HG03565 (cell line): ENCODE data around the gene EMP3.
"Not testable (repeated sequence)": the region's sequence is repeated elsewhere in the genome, so short reads cannot be mapped to it uniquely, and the experiment has no call there.

Experiments used
- ATAC-seq: cut with Tn5 transposase; IDR thresholded peaks from one replicate; pipeline ENCODE4 v1.9.1; 2021; ENCODE audit warnings: mild to moderate bottlenecking, moderate library complexity; ENCODE audit not compliant: unreplicated experiment

Gene EMP3

DNA sequence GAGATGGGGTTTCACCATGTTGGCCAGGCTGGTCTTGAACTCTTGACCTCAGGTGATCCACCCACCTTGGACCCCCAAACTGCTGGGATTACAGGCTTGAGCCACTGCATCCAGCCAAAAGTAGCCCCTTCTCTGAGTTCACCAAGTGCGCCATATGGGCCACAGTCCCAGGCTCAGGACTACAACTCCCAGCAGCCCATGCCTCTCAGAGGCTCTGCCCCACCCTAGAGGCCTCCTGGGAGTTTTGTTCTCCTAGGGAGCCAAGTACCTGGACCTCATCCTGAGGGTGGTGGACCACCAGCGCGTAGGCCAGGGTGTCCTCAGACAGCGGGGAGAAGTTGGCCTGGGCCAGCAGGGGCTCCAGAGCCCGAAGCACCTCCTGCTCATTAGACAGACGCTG is 19.5 kb downstream of the EMP3 start:
- no peak for ATAC-seq

DNA sequence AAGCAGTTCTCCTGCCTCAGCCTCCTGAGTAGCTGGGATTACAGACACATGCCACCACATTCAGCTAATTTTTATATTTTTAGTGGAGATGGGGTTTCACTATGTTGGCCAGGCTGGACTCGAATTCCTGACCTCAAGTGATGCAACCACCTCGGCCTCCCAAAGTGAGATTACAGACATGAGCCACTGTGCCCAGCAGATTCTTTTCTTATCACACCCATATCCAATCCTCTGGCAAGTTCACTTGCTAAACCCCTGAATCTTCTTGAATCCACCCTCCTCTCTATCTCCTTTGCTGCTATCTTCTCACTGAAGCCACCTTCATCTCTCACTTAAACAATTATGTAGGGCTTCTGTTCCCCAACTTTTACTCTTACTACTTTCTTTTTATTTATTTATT is 20.8 kb downstream of the EMP3 start:
- ATAC-seq, result no peak

- no peak for ATAC-seq
These were observed 22.7 kb downstream of the EMP3 start for GRCh38 chr19:48348045-48348444.

DNA sequence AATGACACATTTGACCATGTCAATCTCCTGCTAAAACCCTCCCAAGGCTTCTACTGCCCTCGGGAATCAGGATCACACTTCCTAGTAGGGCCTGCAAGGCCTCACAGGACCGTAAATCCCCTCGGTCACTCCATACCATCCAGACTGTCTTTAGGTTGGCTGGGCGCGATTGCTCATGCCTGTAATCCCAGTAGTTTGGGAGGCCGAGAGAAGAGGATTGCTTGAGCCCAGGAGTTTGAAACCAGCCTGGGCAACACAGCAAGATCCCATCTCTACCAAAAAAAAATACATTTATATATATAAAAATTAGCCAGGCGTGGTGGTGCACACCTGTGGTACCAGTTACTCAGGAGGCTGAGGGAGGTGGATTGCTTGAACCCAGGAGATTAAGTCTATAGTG is 23.4 kb downstream of the EMP3 start:
- ATAC-seq, result no peak

GRCh38 chr19:48350856-48351255 is 25.5 kb downstream of the EMP3 start:
- ATAC-seq, result no peak

- no peak for ATAC-seq
These were observed 26.0 kb downstream of the EMP3 start for GRCh38 chr19:48351341-48351752.

DNA sequence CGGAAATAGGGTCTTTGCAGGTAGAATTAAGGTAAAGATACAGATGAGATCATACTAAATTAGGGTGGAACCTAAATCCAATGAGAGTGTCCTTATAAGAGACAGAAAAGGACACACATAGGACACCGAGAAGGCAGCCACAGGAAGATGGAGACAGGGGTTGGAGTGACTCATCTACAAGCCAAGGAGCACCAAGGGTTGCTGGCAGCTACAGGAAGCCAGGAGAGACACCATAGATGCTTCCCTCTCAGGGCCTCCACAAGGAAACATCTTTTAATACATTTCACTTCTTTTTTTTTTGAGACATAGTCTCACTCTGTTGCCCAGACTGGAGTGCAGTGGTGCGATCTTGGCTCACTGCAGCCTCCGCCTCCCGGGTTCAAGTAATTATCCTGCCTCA is 28.3 kb downstream of the EMP3 start:
- no peak for ATAC-seq

DNA sequence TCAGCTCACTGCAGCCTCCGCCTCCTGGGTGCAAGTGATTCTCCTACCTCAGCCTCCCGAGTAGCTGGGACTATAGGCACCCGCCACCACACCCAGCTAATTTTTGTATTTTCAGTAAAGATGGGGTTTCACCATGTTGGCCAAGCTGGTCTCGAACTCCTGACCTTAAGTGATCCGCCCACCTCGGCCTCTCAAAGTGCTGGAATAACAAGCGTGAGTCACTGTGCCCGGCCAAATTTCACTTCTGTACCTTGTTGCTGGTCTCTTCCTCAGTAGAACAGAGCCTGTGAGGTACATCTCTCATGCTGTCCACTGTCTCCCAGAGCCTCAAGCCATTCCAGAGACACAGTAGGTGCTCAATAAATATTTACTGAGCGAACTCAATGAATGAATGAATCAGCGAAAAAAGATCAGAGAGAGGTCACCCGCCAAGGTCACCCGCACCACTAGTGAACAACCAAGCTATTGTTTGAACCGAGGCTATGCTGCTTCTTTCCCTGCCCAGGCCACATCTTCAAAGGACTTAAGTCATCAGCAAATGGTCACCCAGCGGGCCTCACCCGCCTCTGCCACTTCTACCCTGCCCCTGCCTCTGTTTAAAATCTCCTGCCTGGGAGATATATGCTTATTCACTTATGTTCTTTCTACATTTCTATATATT is 29.1 kb downstream of the EMP3 start:
- ATAC-seq, result no peak

- ATAC-seq, result no peak
These were observed 30.1 kb downstream of the EMP3 start for GRCh38 chr19:48355365-48355954.

- no peak for ATAC-seq
These were observed 33.8 kb downstream of the EMP3 start for GRCh38 chr19:48359123-48359522.

DNA sequence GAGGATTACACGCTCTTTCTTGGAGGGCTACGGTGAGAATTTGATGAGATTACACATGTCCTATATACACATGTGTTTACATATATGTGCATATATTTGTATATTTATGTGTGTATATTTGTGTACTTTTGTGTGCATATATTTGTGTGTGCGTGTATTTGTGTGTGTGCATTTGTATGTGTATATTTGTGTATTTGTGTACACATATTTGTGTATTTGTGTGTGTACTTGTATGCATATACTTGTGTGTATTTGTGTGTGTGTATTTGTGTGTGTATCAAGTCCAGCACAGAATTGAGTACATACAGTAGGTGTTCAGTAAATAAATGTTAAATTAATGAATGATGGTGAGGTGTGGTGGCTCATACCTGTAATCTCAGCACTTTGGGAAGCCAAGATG is 36.6 kb downstream of the EMP3 start:
- no peak for ATAC-seq

DNA sequence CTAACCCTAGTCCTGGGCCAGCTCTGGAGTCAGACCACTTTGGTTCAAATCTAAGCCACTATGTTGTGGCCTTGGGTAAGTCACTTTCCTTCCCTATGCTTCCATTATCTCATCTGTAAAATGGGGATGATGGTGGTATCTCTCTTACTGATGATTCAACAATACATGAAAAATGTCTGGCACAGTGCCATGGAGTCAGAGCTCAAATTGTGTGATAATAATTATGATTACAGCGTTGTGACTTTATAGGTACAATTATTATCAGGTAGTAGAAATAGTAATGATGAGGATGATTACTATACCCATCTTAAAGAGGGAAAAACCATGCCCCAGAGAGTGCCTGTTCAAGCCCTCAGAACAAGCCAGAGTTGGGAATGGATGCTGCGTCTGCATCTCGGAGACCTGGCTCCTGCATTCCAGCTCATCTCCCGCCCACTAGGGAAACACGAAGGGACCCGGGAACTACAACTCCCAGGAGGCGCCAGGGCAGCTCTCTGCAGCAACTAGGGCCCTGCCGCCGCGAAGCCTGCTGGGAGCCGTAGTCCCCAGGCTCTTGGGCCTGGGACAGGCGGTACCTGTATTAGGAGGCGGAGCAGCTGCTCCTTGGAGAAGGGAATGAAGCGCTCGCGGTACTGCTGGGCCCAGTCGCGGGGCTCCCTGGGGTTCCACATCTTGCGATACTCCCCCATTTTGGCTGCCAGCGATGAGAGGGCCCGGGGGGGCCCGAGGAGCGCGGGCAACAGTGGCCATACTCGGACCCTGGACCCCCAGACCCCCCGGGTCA is 37.6 kb downstream of the EMP3 start:
- ATAC-seq, result peak; percentile 50

DNA sequence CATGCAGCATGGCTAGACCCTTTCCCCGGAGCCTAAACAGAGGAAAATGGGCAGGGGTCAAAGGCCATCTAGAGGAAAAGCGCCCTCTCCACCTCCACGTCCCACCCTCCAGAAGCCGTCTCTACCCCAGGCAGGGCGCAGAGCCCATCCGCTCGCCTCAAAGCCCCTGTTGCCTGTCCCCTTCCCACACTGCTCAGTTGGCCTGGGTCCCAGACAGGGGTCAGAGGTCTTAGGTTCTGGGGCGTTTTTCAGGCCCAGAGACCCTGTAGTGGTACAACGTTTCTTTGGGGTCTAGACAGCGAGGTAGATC is 38.1 kb downstream of the EMP3 start:
- no peak for ATAC-seq

- ATAC-seq, result peak; percentile 71
These were observed 38.7 kb downstream of the EMP3 start, which contains the start of the genes SYNGR4 and TMEM143 for GRCh38 chr19:48363810-48364597. TSS of gene SYNGR4 (plus strand) at chr19:48364367. CDS start at chr19:48365843, 1,476 bp downstream. TSS of gene TMEM143 (minus strand) at chr19:48363940. CDS start at chr19:48363920, 20 bp downstream.

- no peak for ATAC-seq
These were observed 39.4 kb downstream of the EMP3 start for GRCh38 chr19:48364598-48365348.

DNA sequence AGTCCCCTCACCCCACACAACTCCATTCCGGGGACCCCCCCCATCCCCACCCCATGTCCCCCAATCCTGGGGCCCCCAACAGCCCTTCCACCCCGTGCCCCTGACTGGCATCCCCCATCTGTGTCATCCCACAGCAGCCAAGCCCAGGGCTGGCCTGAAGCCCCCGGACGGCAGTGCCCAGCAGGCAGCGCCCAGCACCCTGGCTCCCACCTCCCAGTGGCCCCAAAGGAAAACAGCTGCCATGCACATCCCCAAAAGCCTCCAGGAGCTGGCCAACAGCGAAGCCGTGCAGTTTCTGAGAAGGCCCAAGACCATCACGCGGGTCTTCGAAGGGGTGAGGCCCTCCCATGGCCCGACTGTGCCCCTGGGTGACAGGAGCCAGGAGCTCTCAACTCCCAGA is 40.2 kb downstream of the EMP3 start:
- ATAC-seq, result no peak

- ATAC-seq, result no peak
These were observed 42.5 kb downstream of the EMP3 start for GRCh38 chr19:48367855-48368254.

- no peak for ATAC-seq
These were observed 43.6 kb downstream of the EMP3 start for GRCh38 chr19:48368936-48369335.

DNA sequence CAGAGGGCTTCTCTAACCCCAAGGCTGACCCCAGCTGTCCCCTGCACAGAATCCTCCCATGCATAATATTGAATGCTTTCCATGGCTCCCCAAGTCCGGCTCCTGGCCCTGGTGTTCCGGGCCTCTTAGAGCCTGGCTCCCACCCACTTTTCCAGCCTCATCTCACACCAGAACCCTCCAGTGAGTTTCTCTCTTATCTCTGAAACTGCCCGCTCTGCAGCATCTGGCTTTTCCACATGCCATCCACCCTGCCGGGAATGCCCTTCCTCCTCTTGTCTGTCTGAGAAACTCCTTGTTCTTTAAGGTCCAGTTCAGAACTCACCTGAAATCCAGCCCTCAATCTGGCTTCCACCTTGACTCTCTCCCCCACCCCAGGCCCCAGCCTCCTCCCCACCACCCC is 45.6 kb downstream of the EMP3 start:
- ATAC-seq, result no peak

- ATAC-seq, result no peak
These were observed 46.0 kb downstream of the EMP3 start for GRCh38 chr19:48371367-48371766.

DNA sequence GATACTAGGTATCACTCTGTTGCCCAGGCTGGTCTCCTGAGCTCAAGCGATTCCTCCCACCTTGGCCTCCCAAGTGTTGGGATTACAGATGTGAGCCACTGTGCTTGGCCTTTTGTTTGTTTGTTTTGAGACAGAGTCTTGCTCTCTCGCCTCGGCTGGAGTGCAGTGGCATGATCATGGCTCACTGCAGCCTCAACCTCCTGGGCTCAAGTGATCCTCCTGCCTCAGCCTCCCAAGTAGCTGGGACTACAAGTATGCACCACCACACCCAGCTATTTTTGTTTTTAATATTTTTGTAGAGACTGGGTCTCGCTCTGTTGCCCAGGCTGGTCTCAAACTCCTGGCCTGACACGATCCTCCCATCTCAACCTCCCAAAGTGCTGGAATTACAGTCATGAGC is 46.4 kb downstream of the EMP3 start:
- ATAC-seq, result not testable (repeated sequence)
